Activated T-cell treated with anti-CD3 and anti-CD28 coated beads, Interleukin-2, amount 50 U/mL, for 24 hours (primary cell): ENCODE measurements around the gene BTF3L4.

ENCODE experiments used
- DNase-seq: peaks from one replicate; pipeline ENCODE4 v3.0.0-alpha.2; 2020
- H3K27ac Mint-ChIP-seq: 2 replicates; pipeline ENCODE4 v1.8.0; 2020; ENCODE audit warnings: mild to moderate bottlenecking, mixed read lengths
- H3K27me3 Mint-ChIP-seq: 2 replicates; pipeline ENCODE4 v1.8.0; 2020; ENCODE audit warnings: mixed read lengths
- H3K36me3 Mint-ChIP-seq: 2 replicates; pipeline ENCODE4 v1.8.0; 2020; ENCODE audit warnings: low read depth, mixed read lengths
- H3K4me1 Mint-ChIP-seq: 2 replicates; pipeline ENCODE4 v1.8.0; 2020; ENCODE audit warnings: low read depth, mixed read lengths
- H3K4me3 Mint-ChIP-seq: 2 replicates; pipeline ENCODE4 v1.8.0; 2020; ENCODE audit warnings: mild to moderate bottlenecking, moderate library complexity, mixed read lengths
- H3K9me3 Mint-ChIP-seq: 2 replicates; pipeline ENCODE4 v1.8.0; 2020; ENCODE audit warnings: mixed read lengths

The BTF3L4 gene

GRCh38 chr1:52125736-52126359 is 69.8 kb downstream of the BTF3L4 start:
- H3K27ac Mint-ChIP-seq = no peak overlapping the region
- H3K27me3 Mint-ChIP-seq = peaks cover 18% of the 10 kb centered on the region
- H3K9me3 Mint-ChIP-seq = no peaks in the 10 kb centered on the region
- H3K4me3 Mint-ChIP-seq = no peak overlapping the region
- peaks cover 9% of the 10 kb centered on the region for H3K4me1 Mint-ChIP-seq
- no peaks in the 10 kb centered on the region for H3K36me3 Mint-ChIP-seq
- no peak for DNase-seq

- no peak overlapping the region for H3K4me3 Mint-ChIP-seq
- H3K27ac Mint-ChIP-seq = no peak overlapping the region
- H3K27me3 Mint-ChIP-seq = peaks cover 18% of the 10 kb centered on the region
- no peaks in the 10 kb centered on the region for H3K36me3 Mint-ChIP-seq
- H3K9me3 Mint-ChIP-seq = no peaks in the 10 kb centered on the region
- DNase-seq = no peak
- peaks cover 9% of the 10 kb centered on the region for H3K4me1 Mint-ChIP-seq
Observed at GRCh38 chr1:52127181-52128180, 71.4 kb downstream of the BTF3L4 start.

- Mint-ChIP-seq H3K36me3 (peaks cover 3% of the 10 kb centered on the region), H3K27ac (peak overlapping the region; percentile 76), H3K9me3 (no peaks in the 10 kb centered on the region), H3K27me3 (no peaks in the 10 kb centered on the region), H3K4me1 (peaks cover 44% of the 10 kb centered on the region), H3K4me3 (peak overlapping the region; percentile 74)
- DNase-seq = no peak
Observed at GRCh38 chr1:52139817-52140540, 83.9 kb downstream of the BTF3L4 start.
